H1 (cell line): ENCODE results near the gene ALDH4A1. TPM values are rescaled to one million over a fixed set of nuclear protein-coding genes. Genes with fewer than 3 reads are reported as not detected.

Source experiments
- CTCF ChIA-PET: fragments of 300-600 bp; sonication (Branson Sonifier 250); formaldehyde crosslinking; loops from one replicate; lab custom pipeline; 2021; ENCODE audit not compliant: partially characterized antibody; lab: Charles Lee
- POLR2A ChIA-PET: fragments of 300-600 bp; sonication (Branson Sonifier 250); formaldehyde crosslinking; loops from one replicate; lab custom pipeline; 2021; ENCODE audit warnings: inconsistent platforms; ENCODE audit not compliant: partially characterized antibody; lab: Charles Lee
- DNase-seq, 2 experiments: peaks; one replicate each; pipeline versions ENCODE4 v3.0.0 to v3.0.0-alpha.2; 2010 to 2022; ENCODE audit warnings: low spot score in 2 of 2, low read depth in 1 of 2, mixed read lengths in 1 of 2
- FAIRE-seq: peaks from 2 replicates; lab custom pipeline; 2011; peaks lifted over from hg19 to GRCh38; lab: Jason Lieb, UNC
- H2AFZ ChIP-seq: 2 replicates; pipeline ENCODE4 v1.8.1; 2012; ENCODE audit warnings: low read length, inconsistent platforms
- H2AK5ac ChIP-seq: 2 replicates; pipeline ENCODE4 v1.6.1; 2013; ENCODE audit warnings: low read depth, low read length
- H2BK120ac ChIP-seq: replicated peaks from 2 replicates; pipeline ENCODE3; 2013; ENCODE audit warnings: low read depth, low read length, inconsistent platforms
- H2BK12ac ChIP-seq: 2 replicates; pipeline ENCODE4 v1.6.1; 2013; ENCODE audit warnings: low read depth, low read length
- H2BK15ac ChIP-seq: 2 replicates; pipeline ENCODE4 v1.6.1; 2013; ENCODE audit warnings: low read length
- H2BK20ac ChIP-seq: 2 replicates; pipeline ENCODE4 v1.6.1; 2013; ENCODE audit warnings: low read length
- H2BK5ac ChIP-seq: 2 replicates; pipeline ENCODE4 v1.6.1; 2013; ENCODE audit warnings: low read depth, low read length
- H3K14ac ChIP-seq: 2 replicates; pipeline ENCODE4 v1.6.1; 2013; ENCODE audit warnings: inconsistent platforms; ENCODE audit not compliant: insufficient read length
- H3K18ac ChIP-seq: 2 replicates; pipeline ENCODE4 v1.6.1; 2013; ENCODE audit warnings: low read length; ENCODE audit errors: extremely low read depth
- H3K23ac ChIP-seq: 2 replicates; pipeline ENCODE4 v1.6.1; 2013; ENCODE audit warnings: inconsistent platforms; ENCODE audit not compliant: insufficient read length
- H3K23me2 ChIP-seq: 2 replicates; pipeline ENCODE4 v1.6.1; 2013; ENCODE audit warnings: low read depth, low read length
- H3K27ac ChIP-seq: 2 replicates; pipeline ENCODE4 v1.6.1; 2011; ENCODE audit warnings: low read depth, low read length, inconsistent platforms
- H3K27me3 ChIP-seq, 4 experiments: replicated peaks in 1 of 4; 1 replicate in 1 of 4; 2 replicates in 3 of 4; pipeline versions ENCODE4 v1.6.1 to v1.8.1; 2011 to 2013; ENCODE audit warnings: low read length in 3 of 4, mild to moderate bottlenecking in 3 of 4, inconsistent platforms in 2 of 4, mixed read lengths in 2 of 4, moderate library complexity in 1 of 4; ENCODE audit not compliant: control insufficient read depth in 3 of 4, insufficient read depth in 3 of 4; ENCODE audit errors: extremely low read depth in 1 of 4
- H3K36me3 ChIP-seq, 4 experiments: 2 replicates each; pipeline versions ENCODE4 v1.6.1 to v1.8.1; 2011 to 2013; ENCODE audit warnings: mild to moderate bottlenecking in 4 of 4, low read length in 3 of 4, moderate library complexity in 2 of 4, control low read depth in 1 of 4, inconsistent platforms in 1 of 4; ENCODE audit not compliant: insufficient read depth in 4 of 4, control insufficient read depth in 2 of 4
- H3K4ac ChIP-seq: replicated peaks from 2 replicates; pipeline ENCODE3; 2013; ENCODE audit warnings: low read length, low read depth, mixed read lengths, inconsistent platforms; ENCODE audit not compliant: insufficient read length
- H3K4me1 ChIP-seq, 4 experiments: replicated peaks in 1 of 4; 1 replicate in 1 of 4; 2 replicates in 3 of 4; pipeline versions ENCODE4 v1.6.1 to v1.8.1; 2011 to 2013; ENCODE audit warnings: low read length in 3 of 4, inconsistent platforms in 2 of 4, mixed read lengths in 1 of 4; ENCODE audit not compliant: insufficient read depth in 4 of 4, control insufficient read depth in 3 of 4
- H3K4me2 ChIP-seq, 2 experiments: 2 replicates each; pipeline versions ENCODE4 v1.6.1 to v1.8.1; 2011 to 2013; ENCODE audit warnings: low read depth in 2 of 2, low read length in 2 of 2, control low read depth in 1 of 2, inconsistent platforms in 1 of 2, mild to moderate bottlenecking in 1 of 2; ENCODE audit not compliant: insufficient read depth in 1 of 2
- H3K4me3 ChIP-seq, 4 experiments: fragments of 200-600, 300-600 bp in 1 of 4; sonication (generic), shearing (Covaris generic), sonication (Bioruptor Twin) in 1 of 4; 2 replicates each; pipeline versions ENCODE4 v1.5.1 to v1.8.1; 2011 to 2016; ENCODE audit warnings: low read length in 4 of 4, low read depth in 3 of 4, control low read depth in 2 of 4, inconsistent platforms in 2 of 4, mild to moderate bottlenecking in 2 of 4, mixed read lengths in 1 of 4, moderate library complexity in 1 of 4; ENCODE audit not compliant: insufficient read depth in 2 of 4; ENCODE audit errors: extremely low read depth in 1 of 4
- H3K56ac ChIP-seq: replicated peaks from 2 replicates; pipeline ENCODE3; 2013; ENCODE audit warnings: low read depth, mild to moderate bottlenecking, mixed read lengths, low read length, inconsistent platforms; ENCODE audit not compliant: insufficient read length
- H3K79me1 ChIP-seq: 2 replicates; pipeline ENCODE4 v1.6.1; 2013; ENCODE audit warnings: low read depth, low read length, control low read depth
- H3K79me2 ChIP-seq, 2 experiments: 2 replicates each; pipeline versions ENCODE4 v1.6.1 to v1.8.1; 2012 to 2013; ENCODE audit warnings: low read length in 2 of 2, mild to moderate bottlenecking in 2 of 2, inconsistent platforms in 1 of 2; ENCODE audit not compliant: insufficient read depth in 2 of 2, control insufficient read depth in 1 of 2
- H3K9ac ChIP-seq, 4 experiments: replicated peaks in 1 of 4; 1 replicate in 1 of 4; 2 replicates in 3 of 4; pipeline versions ENCODE4 v1.6.1 to v1.8.1; 2011 to 2013; ENCODE audit warnings: low read depth in 3 of 4, low read length in 3 of 4, control low read depth in 2 of 4, mild to moderate bottlenecking in 2 of 4, moderate library complexity in 2 of 4, inconsistent platforms in 1 of 4; ENCODE audit errors: extremely low read depth in 1 of 4
- H3K9me3 ChIP-seq, 2 experiments: 2 replicates each; pipeline versions ENCODE4 v1.6.1 to v1.8.1; 2012 to 2013; ENCODE audit warnings: mild to moderate bottlenecking in 2 of 2, moderate library complexity in 2 of 2, control low read depth in 1 of 2, inconsistent platforms in 1 of 2, low read depth in 1 of 2, low read length in 1 of 2, mixed read lengths in 1 of 2; ENCODE audit not compliant: insufficient read depth in 2 of 2
- H4K20me1 ChIP-seq, 2 experiments: replicated peaks in 1 of 2; 2 replicates each; pipeline versions ENCODE3 to v1.8.1; 2011 to 2013; ENCODE audit warnings: inconsistent platforms in 2 of 2, low read length in 2 of 2, mild to moderate bottlenecking in 1 of 2; ENCODE audit not compliant: insufficient read depth in 2 of 2, control insufficient read depth in 1 of 2
- H4K5ac ChIP-seq: 2 replicates; pipeline ENCODE4 v1.6.1; 2013; ENCODE audit warnings: low read length, low read depth, mixed read lengths, inconsistent platforms; ENCODE audit not compliant: insufficient read length
- H4K8ac ChIP-seq: 2 replicates; pipeline ENCODE4 v1.8.0; 2013; ENCODE audit warnings: mild to moderate bottlenecking, moderate library complexity, low read length, inconsistent platforms; ENCODE audit not compliant: insufficient read depth; ENCODE audit errors: extremely low read depth
- H4K91ac ChIP-seq: replicated peaks from 2 replicates; pipeline ENCODE3; 2013; ENCODE audit warnings: low read length, mixed read lengths, inconsistent platforms; ENCODE audit not compliant: insufficient read length
- KDM1A ChIP-seq: fragments of 200-600, 300-600 bp; sonication (generic); IDR thresholded peaks from 2 replicates; pipeline ENCODE4 v1.7.1; 2016; ENCODE audit warnings: mild to moderate bottlenecking, low read length, borderline replicate concordance
- SP4 ChIP-seq: IDR thresholded peaks from 2 replicates; pipeline ENCODE4 v1.6.1; 2012; ENCODE audit warnings: low read length, inconsistent platforms
- WGBS, 2 experiments: shearing (Covaris generic) in 1 of 2; methylation state at CpG; one replicate each; pipeline versions ENCODE4 v1.1.6 to v1.1.7; 2013 to 2015; ENCODE audit warnings: low lambda C conversion rate in 2 of 2, mixed read lengths in 2 of 2, inconsistent platforms in 1 of 2, low coverage in 1 of 2, missing lambda C conversion rate in 1 of 2; ENCODE audit not compliant: insufficient replicate concordance in 2 of 2, insufficient coverage in 1 of 2, insufficient read length in 1 of 2; ENCODE audit errors: extremely low coverage in 1 of 2, missing lambda C conversion rate in 1 of 2; 5-methylcytosine and 5-hydroxymethylcytosine counted together
- polyA plus RNA-seq, 7 experiments: library from polyadenylated mRNA; depleted of rRNA in 3 of 7; stranded (reverse) in 5 of 7; unstranded in 2 of 7; fragments of >200 nt in 5 of 7; fragments of 200-250 nt in 2 of 7; gene quantifications; 1 replicate in 5 of 7; 2 replicates in 1 of 7; 4 replicates in 1 of 7; pipeline versions ENCODE4 v1.2.1 to v1.2.3, GENCODE V29; 2011 to 2013; ENCODE audit warnings: missing spikeins in 2 of 7, mixed read lengths in 2 of 7
- total RNA-seq: library from RNA; stranded (reverse); fragmentation: NEBNext Ultra II Directional; extraction: Animal tissue kit (Norgen Biotek cat#: 25700); gene quantifications from 2 replicates; pipeline ENCODE4 v1.2.1, GENCODE V29; 2021

Gene ALDH4A1
- total and polyA plus RNA-seq, 2 of the 8 experiments (the other 6 are each of a cell fraction or from before 2014, with no cell fraction given): 30.3 to 35.9 TPM

- no peaks in the 10 kb centered on the region for H3K79me2 ChIP-seq
- no peak overlapping the region for H4K5ac ChIP-seq
- no peak overlapping the region for H2BK15ac ChIP-seq
- no peak overlapping the region for H3K18ac ChIP-seq
- H3K56ac ChIP-seq: no peak overlapping the region
- CTCF ChIA-PET: interaction anchor here (0.6 to 6.3 kb wide), 49 partner anchors 8 to 743 kb away, joined by 3 to 109 read pairs (median 8); partner anchors contain the start of genes ALDH4A1 and IFFO2
- no peaks in the 10 kb centered on the region for H3K27me3 ChIP-seq
- no peak overlapping the region for H3K23ac ChIP-seq
- no peak overlapping the region for H2AFZ ChIP-seq
- H3K9me3 ChIP-seq: no peaks in the 10 kb centered on the region
- H2BK20ac ChIP-seq: no peak overlapping the region
- H3K9ac ChIP-seq: no peak overlapping the region
- H3K4me1 ChIP-seq: peaks cover 0 to 2% (median 0%) of the 10 kb centered on the region in 4 experiments; a peak in 1 of 7 replicates
- no peak overlapping the region for H4K8ac ChIP-seq
- WGBS, 2 experiments: 83% methylated on average over 3 of the region's 3 CpGs; no CpG with 5 or more reads in 1 of the 2 experiments
- H3K27ac ChIP-seq: no peak overlapping the region
- no peaks in the 10 kb centered on the region for H4K20me1 ChIP-seq
- H2BK120ac ChIP-seq: no peak overlapping the region
- H2BK5ac ChIP-seq: no peak overlapping the region
- TF ChIP-seq KDM1A: peak; percentile 23; the same call in 1 of the 2 replicates
- no peak for TF ChIP-seq SP4
- POLR2A ChIA-PET: interaction anchor here (1.0 to 2.5 kb wide), 4 partner anchors 10 to 47 kb away, joined by 3 to 11 read pairs (median 4); partner anchors contain the start of gene ALDH4A1
- H2AK5ac ChIP-seq: no peak overlapping the region
- no peaks in the 10 kb centered on the region for H3K36me3 ChIP-seq
- no peaks in the 10 kb centered on the region for H3K79me1 ChIP-seq
- no peak overlapping the region for H3K14ac ChIP-seq
- no peak overlapping the region for H2BK12ac ChIP-seq
- no peak overlapping the region for H3K4me2 ChIP-seq
- no peak for DNase-seq
- H3K23me2 ChIP-seq: no peaks in the 10 kb centered on the region
- H4K91ac ChIP-seq: no peak overlapping the region
- FAIRE-seq: no peak
- no peak overlapping the region for H3K4ac ChIP-seq
- no peak overlapping the region for H3K4me3 ChIP-seq
These were observed 10.2 kb upstream of the ALDH4A1 start for GRCh38 chr1:18912550-18912949.
